Dermis blood vessel endothelial cell (primary cell): ENCODE results near the gene FAM3B. TPM values are rescaled to one million over a fixed set of nuclear protein-coding genes. Genes with fewer than 3 reads are reported as not detected.

Experiments
- DNase-seq: peaks from one replicate; pipeline ENCODE4 v3.0.0; 2010
- total RNA-seq: library from RNA; depleted of rRNA; stranded (reverse); fragments of >200 nt; gene quantifications from 2 replicates; pipeline ENCODE4 v1.2.3, GENCODE V29; 2014

The FAM3B gene
- total RNA-seq, 1 donor from 2014 or later, result not detected

DNA sequence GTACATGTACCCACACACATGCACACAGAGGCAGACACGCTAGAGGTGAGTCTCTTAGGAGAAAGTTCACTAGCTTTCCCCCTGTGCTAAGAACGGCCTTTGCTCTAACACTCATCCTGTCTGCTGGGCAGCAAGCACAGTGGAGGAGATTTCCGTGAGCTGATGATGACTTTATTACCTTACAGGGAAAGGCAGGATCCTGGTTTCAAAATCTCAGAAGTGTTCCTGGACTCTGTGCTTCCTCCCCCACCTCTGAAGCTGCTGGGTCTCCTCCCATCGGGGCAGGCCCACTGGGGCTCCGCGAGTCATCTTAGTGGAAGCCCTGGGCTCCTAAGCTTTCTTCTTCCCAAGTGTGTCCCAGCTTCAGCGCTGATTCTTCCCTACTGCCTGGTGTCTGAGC, 2.7 kb downstream of the FAM3B start:
- DNase-seq, result no peak

DNA sequence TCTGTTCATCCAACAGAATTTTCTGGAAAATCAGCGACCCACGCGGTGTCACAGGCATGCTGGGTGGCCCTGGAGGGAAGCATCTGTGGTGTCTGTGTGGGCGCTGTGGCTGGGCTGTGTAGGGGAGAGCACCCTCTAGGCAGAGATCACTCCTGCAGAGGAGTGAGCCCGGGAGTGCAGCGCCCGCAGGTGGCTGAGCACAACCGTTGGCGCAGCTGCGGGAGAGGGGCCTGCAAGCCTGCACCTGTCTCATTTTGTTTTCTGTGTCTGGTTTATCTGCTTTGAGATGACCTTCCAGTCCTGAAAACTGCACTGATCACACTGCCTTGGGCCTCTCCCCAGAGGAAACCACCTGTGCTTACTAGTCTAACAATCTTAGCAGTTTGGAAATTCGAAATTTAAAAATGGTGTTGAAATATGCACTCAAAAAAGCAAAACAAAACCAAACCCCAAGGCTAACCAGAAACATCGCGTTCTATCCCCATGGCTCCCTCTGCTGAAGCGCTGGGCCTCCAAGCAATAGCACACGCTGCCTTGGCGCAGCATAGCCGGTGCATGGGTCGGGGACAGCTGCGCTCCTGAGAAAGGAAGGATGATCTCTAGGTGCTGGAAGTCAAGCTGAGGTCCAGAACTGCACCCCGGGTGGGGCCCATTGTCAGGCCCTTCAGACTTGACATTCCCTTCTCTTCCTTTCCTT, 4.8 kb downstream of the FAM3B start:
- DNase-seq, result no peak

DNA sequence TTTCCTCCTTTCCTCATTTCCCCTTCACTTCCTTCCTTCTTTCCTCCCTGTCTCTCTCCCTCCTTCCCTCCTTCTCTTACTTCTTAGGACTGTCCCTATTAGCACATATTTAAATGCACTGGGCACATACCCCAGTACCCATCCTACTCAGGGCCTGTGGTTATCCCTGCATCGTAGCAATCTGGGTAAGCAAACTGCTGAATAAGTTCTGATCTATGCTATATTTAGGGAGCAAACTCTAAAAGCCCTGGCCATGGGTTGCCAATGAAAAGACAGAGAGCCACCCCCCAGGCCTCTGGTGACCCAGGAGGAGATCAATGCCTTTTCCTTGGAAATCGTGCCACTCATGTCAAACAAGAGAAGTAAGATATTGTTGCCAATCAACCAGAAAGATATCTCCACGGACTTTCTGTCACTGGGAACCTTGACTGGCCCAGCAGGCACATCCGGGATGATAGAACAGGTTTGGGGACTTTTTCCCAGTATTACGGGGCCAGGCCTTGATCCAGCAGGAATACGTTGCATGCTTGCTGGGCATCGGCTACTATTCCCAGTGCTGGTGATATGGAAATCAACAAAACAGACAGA, 5.4 kb downstream of the FAM3B start:
- DNase-seq, result no peak

DNA sequence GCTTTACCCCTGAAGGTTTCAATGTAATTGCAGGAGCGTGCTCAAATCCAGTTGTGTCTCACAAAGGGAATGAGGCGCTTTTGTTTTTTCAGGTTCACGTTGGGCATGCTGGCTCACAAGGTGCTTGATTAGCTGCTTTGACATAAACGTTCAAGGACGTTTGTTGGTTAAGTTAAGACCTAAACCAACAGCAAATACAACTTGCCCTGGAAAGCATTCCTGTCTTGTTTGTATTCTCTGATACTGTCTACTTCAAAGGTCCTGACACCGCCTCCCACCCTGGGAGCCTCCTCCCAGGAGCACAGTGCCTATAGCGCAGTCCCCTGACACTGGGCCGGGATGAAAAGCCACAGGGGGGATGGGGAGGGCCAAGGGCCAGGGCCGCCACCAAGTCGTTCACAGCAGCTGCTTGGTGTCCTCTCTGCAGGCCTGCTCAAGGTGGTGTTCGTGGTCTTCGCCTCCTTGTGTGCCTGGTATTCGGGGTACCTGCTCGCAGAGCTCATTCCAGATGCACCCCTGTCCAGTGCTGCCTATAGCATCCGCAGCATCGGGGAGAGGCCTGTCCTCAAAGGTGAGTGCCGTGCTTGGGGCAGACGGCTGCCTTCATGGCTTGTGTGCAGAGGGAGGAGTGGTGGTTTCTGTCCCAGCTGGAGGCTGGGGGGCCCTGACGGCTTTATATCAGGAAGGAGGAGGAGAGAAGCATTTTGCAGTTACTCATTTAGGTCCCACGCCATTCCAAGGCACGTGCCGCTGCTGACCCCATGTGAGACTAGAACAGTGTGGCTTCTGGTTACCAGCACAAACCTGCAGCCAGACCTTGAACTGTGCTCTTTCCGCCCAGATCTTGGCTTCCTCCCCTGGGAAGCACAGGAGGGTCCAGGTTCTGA, 6.1 kb downstream of the FAM3B start:
- no peak for DNase-seq

DNA sequence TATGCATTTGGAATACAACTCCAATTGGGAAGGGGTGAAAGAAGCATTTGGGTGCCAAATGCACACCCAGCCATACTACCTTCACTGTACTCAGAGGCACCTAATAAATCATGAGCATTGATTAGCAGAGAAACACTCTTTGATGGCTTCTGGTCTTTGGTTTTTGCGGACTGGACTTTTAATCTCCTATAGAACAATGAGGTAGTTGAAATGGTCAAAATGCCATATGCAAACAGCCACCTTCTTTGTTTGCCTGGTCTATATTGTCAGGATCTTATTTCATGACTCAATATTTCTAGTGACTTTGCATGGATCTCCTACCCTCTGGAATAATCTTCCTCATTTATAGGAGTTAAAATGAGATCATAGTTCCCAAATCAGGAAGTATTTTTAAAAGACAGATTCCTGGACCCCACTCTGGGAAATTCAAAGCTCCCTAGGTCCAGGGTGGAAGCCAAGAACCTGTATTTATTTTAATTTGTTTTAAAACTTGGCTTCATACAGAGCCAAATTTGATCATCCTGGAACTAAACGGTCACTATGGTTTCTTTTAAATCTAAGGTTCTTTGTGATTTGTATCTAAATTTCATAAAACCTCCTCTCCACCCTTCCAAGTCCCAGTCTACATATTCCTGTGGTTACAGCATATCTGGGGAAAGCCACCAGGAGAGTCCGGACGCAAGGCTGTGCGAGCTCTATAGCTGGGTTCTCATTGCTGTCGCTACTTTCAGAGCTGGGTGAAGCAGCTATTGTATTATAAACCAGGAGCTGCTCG, 8.7 kb downstream of the FAM3B start:
- no peak for DNase-seq

DNA sequence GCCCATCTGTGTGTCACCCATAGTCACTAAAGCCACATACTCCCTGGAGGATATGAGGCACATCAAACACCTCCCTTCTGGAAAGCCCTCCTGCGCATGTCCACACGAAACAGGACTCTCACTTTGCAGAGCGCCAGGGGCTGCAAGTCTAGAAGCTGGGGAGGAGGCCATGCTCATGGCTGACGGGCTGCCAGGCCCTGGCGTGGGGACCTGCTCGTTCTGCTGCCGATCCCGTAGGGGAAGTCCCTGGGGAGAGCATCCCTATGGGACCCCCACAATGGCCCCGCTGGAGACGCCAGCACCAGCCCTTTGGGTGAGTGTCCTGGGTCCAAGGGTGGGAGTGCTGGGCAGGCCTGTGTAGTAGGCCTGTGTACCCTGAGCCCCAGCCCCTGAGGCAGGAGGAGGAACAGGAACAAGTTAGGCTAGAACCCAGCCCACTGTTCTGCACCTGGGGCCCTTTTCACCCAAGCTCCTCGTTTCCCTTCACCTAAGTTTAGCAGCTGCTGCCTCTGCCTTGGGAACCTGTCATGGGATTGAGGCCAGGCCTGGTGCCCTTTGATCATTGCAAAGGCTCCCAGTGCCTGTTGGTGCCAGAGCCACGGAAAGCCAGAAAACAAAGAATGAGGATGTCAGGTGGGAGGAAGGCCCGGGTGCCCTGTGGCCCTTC, 9.9 kb downstream of the FAM3B start:
- DNase-seq, result no peak

DNA sequence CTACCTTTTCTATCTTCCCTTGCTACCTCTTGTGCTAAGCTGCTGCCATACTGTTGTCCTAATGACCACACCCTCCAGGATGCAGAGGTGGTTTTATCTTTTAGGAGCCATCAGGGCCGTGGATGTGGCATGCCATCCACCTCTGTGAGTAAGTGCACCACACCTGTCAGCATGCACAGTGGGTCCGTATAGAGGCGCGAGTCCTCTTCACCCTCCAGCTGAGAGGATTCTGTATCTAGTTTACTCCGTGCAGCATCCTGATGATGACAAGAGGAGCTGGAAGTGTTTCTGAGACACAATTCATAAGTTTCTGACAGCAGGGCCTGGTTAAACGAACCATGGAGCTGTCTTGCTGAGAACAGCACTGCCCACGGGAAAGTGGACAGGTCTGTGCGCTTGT, 11.2 kb downstream of the FAM3B start:
- DNase-seq, result no peak

DNA sequence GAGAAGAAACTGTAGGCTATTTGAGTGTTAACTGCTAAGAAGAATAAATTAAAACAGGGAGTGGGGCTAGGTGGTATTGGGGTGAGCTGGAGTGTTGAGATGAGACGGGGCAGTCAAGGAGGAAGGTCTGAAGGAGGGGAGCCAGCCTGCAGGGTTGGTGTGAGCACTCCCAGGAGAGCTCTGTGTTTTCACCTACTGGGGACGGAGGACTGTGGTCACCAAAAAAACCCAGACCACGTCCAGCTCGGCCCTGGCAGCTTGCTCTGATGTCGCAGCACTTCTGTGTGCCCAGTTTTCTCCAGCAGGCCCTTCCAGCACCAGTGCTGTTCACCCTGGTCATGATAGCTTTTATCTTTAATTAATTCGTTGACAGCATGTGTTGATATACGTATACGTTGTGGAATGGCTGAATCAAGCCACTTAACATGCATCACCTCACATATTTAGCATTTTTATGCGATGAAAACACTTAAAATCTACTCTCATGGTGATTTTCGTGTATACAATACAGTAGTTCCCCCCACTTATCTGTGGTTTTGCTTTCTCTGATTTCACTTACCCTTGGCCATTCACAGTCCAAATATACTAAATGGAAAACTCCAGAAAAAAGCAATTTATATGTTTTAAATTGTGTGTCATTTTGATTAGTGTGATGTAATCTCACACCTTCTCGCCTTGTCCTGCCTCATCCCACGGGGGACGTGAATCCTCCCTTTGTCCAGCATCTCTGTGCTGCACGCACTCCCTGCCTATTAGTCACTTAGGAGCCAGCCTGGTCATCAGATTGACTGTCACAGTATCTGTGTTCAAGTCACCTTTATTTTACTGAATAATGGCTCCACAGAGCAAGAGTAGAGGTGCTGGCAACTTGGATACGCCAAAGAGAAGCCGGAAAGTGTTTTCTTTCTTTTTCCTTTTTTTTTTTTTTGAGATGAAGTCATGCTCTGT, 12.3 kb downstream of the FAM3B start:
- no peak for DNase-seq

DNA sequence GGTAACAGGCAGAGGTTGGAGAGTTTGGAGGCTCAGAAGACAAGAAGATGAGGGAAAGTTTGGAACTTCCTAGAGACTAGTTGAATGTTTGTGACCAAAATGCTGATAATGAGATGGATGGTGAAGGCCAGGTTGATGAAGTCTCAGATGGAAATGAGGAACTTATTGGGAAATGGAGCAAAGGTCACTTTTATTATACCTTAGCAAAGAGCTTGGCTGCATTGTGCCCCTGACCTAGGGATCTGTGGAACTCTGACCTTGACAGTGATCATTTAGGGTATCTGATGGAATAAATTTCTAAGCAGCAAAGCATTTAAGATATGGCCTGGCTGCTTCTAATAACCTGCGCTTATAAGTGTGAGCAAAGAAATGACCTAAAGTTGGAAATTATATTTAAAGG, 17.2 kb downstream of the FAM3B start:
- DNase-seq, result no peak

DNA sequence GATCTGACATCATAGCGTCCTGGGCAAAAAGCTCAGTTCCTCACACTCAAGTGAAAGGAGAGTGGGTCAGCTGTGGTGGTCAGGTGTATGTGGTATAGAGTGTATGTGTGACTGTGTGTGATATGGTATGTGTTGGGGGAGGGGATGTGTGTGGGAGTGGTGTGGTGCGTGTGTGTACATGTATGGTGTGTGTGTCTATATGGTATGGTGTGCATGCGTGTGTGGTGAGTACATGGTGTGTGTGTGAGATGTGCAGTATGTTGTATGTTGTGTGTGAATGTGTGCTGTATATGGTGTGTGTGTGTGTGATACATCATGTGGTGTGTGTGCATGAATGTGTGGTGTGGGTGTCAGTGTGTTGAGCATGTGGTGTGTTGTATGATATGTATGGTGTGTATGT, 20.9 kb downstream of the FAM3B start:
- no peak for DNase-seq

DNA sequence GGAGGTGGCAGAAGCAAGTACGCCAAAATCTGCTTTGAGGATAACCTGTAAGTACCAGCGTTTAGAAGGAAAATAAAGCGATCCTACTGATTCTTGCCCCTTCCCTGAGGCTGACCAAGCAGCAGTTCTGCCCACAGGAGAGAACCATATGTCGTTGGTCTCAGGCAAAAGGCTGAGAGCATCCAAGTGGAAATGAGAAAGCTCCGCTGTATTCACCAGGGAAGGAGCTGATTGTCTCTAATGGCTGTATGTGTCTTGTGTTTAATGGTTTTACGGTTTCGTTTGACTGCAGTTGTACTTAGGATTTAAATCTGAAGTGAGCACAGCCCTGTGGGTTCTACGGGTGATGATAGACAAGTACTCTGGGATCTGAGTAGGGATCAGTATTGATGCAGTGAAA, 21.9 kb downstream of the FAM3B start:
- no peak for DNase-seq

DNA sequence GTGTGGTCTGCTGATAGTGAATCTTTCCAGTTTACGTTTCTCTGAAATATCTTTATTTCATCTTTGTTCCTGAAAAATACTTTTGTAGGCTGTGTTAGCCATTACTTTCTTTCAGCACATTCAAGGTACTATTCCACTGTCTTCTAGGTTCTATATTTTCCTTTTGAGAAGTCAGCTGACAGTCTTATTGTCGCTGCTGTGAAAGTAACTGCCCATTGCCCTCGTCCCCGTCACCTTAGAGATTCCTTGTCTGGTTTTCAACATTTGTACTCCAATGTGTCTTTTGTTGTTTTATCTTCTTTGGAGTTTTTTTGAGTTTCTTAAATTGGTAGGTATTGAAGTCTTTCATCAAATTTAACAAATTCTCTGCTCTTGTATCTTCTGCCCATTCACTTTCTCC, 25.4 kb downstream of the FAM3B start:
- DNase-seq, result no peak

DNA sequence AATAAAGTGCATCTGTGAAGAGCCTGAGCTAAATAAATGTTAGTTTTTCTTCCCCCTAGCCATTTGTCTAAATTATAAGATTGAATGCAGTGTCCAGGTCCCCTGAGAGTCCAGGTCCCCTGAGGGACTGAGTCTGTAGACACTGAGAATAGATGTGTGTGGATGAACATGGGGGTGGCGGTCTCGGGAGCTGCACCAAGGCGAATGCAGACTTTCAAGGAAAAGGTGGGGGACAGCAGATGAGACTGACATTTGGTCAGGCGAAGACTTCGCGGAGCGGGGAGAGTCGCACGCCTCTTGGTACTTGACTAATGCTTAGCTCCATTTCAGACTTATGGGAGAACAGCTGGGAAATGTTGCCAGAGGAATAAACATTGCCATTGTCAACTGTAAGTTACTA, 27.5 kb downstream of the FAM3B start:
- DNase-seq, result no peak

DNA sequence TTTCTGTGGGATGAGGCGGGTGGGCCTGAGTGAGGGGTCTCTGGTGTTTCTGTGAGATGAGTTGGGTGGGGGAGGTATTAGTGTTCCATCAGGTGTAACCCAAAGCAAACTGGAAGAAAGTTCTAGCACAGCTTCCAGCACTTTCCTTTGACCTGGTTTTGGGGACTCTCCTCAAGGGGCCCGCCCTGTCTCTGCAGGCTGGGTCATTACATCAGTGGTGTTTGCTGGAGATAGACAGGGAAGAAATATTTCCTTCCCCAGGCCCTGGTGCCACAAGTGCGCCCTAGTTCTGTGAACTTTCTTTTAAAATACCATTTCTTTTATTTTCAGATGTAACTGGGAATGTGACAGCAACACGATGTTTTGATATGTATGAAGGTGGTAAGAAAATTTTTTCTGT, 28.8 kb downstream of the FAM3B start:
- no peak for DNase-seq

DNA sequence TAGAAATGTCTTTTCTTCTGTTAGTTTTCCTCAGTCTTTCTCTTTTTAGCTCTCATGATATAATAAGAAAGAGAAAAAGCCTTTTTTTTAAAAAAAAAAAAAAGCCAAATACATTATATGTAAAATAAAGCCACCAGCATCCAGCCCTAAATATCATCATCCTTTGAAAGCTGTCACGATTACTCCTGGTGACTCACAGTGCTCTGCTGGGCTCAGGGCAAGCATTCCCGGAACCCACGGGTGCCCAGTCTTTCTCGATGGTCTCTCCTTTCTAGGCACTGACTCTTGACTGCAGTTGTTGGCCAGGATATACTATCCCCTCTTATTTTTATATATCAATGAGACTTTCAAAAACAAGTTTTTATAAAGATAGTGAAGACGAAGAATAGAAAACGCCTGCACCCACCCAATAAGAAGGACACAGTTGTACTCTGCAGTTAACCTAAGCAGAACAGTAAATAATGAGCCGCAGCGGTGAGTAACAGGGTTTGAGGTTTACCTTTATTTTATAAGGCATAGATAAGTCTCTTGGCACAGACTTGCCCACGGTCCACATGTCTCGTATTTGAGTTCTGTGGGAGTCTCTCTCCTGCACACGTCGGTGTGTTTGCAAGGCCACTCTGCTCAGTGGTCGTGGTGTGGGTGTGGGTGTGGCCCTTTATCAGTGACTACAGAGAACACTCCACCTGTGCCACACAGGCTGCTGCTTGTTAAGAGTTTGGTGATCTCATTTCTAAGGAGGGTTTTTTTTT, 29.5 kb downstream of the FAM3B start:
- no peak for DNase-seq

DNA sequence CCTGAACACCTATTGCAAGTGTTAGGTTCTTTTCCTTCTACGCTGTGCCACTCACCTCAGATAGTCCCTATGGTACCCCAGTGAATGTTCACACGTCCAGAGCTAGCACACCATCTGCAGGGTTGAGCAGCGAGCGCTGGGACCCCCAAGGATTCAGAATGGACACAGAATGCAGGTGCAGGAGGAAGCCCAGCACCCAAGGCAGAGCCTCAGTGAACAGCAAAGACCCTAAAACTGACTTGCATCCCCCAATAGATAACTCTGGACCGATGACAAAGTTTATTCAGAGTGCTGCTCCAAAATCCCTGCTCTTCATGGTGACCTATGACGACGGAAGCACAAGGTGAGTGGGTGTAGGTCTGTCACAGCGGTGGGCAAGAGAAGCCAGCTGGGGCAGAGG, 30.2 kb downstream of the FAM3B start:
- no peak for DNase-seq

DNA sequence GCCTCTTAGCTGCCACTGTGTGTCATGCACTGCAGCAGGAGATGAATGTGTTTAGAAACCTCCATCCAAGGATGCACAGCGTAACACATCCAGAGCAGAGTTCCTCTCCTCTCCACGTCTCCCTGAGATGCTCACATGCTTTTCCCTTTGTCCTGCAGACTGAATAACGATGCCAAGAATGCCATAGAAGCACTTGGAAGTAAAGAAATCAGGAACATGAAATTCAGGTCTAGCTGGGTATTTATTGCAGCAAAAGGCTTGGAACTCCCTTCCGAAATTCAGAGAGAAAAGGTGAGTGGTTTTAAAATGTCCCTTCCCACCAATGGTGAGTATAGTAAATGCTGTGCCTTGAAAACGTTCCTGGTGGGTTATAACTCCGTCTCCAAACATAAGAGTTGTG, 31.8 kb downstream of the FAM3B start:
- DNase-seq, result no peak

DNA sequence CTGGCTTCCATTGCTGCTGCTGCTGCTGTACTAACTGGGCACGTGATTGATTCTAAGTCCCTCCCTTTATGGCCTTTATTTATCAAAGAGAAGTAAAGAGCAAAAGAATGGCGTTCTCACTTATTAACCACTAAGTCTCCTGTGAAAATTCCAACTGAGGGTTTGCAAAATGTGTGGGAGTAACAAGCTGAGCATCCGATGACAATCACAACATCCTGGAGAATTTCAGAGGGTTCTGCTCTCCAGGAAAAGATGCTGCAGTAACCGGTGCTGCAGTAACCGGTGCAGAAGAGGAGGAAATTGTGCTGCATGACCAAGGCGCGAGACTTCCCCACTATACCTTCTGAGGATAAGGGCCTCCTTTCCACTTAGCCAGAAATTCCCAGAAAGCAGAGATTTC, 32.5 kb downstream of the FAM3B start:
- DNase-seq, result no peak

DNA sequence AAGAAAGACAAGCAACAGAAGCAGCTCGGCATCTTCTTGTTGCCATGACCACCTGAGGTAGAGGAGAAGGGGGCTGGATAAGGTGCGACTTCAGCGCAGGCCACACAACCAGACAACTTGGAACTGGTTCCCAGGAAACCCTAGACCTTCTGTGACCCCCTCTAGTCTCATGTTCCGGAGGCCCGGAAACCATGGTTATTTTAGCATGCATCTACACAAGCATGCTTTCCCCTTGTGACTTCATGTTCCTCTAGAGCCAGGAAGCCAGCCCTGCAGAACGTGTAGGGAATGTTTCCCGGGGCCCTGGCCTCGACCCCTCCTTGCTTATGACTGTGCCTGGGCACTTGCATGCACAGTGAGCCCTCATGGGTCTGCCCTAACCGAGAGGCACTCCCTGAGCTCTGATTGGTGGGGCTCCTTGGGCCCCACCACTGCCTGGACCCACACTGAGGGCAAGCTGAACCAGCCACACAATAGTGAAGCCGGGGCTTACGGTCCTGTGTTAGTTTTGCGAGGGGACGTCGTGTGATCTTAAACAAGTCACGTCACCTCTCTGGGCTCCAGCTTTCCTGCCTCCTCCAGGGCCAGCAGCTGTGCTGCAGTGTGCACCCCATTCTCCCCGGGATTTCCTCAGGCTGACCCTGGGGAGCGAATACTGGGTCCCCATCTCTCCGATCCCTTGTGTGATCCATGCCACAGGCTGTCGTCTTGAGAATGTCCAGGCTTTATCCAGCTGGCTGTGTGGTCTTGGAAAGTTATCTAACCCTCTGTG, 33.2 kb downstream of the FAM3B start:
- DNase-seq, result no peak
